K562 (cell line): Measurements from ENCODE around the gene C1orf21. TPM values are rescaled to one million over a fixed set of nuclear protein-coding genes. Genes with fewer than 3 reads are reported as not detected.

Experiments
- ATAC-seq: fragments of 200-7000 bp; cut with Tn5 transposase; 3 replicates; pipeline ENCODE4 v1.9.1; 2020; ENCODE audit warnings: moderate library complexity
- BruUV-seq: library from RNA; stranded (reverse); fragments of 400-500 nt; replicated peaks from 2 replicates; lab custom pipeline; 2021; lab: Mats Ljungman, UMichigan
- CTCF ChIA-PET: fragments of 300-600 bp; formaldehyde crosslinking; extraction: SDS; loops from one replicate; lab custom pipeline; 2021; ENCODE audit warnings: low intra/inter-chr PET ratio; lab: Yijun Ruan, JAX
- POLR2A ChIA-PET: fragments of 300-600, 350-650 bp; sonication (Branson Sonifier 250); formaldehyde crosslinking; extraction: SDS; loops from one replicate; lab custom pipeline; 2021; ENCODE audit warnings: antibody characterized with exemption, inconsistent platforms; lab: Yijun Ruan, JAX
- DNase-seq, 4 experiments: peaks; one replicate each; pipeline versions ENCODE4 v3.0.0 to v3.0.0-alpha.2; 2011 to 2018; ENCODE audit warnings: low spot score in 3 of 4, mixed read lengths in 3 of 4; ENCODE audit errors: extremely low read depth in 1 of 4
- FAIRE-seq: peaks from 2 replicates; lab custom pipeline; 2011; peaks lifted over from hg19 to GRCh38; lab: Jason Lieb, UNC
- H2AFZ ChIP-seq: 2 replicates; pipeline ENCODE4 v1.6.0; 2011; ENCODE audit warnings: low read depth, low read length, control low read depth, inconsistent platforms
- H3K27ac ChIP-seq: fragments of 200-600 bp; 3 replicates; pipeline ENCODE4 v1.8.0; 2011; ENCODE audit warnings: low read depth, mild to moderate bottlenecking, control low read depth, inconsistent platforms, low read length, moderate library complexity, mixed read lengths; ENCODE audit errors: extremely low read depth
- H3K27me3 ChIP-seq, 2 experiments: fragments of 300-600 bp in 1 of 2; 2 replicates in 1 of 2; 3 replicates in 1 of 2; pipeline versions ENCODE4 v1.6.0 to v1.8.0; 2011; ENCODE audit warnings: inconsistent platforms in 2 of 2, low read length in 2 of 2, mild to moderate bottlenecking in 1 of 2, mixed read lengths in 1 of 2, moderate library complexity in 1 of 2; ENCODE audit not compliant: control insufficient read depth in 2 of 2, insufficient read depth in 2 of 2
- H3K36me3 ChIP-seq: fragments of 300-600 bp; 3 replicates; pipeline ENCODE4 v1.8.0; 2011; ENCODE audit warnings: mild to moderate bottlenecking, low read length, inconsistent platforms; ENCODE audit not compliant: control insufficient read depth, insufficient read depth
- H3K4me1 ChIP-seq, 2 experiments: fragments of 200-600 bp in 1 of 2; replicated peaks in 1 of 2; 2 replicates in 1 of 2; 3 replicates in 1 of 2; pipeline versions ENCODE4 v1.5.1 to v1.8.0; 2011; ENCODE audit warnings: inconsistent platforms in 2 of 2, low read length in 2 of 2, mild to moderate bottlenecking in 1 of 2, mixed read lengths in 1 of 2, moderate library complexity in 1 of 2; ENCODE audit not compliant: control insufficient read depth in 2 of 2, insufficient read depth in 2 of 2
- H3K4me2 ChIP-seq: 2 replicates; pipeline ENCODE4 v1.6.1; 2011; ENCODE audit warnings: low read length, control low read depth, inconsistent platforms, mixed read lengths; ENCODE audit not compliant: insufficient read depth
- H3K4me3 ChIP-seq: fragments of 200-600 bp; sonication (generic), shearing (Covaris generic); 2 replicates; pipeline ENCODE4 v1.5.1; 2016; ENCODE audit warnings: control low read depth, inconsistent platforms
- H3K79me2 ChIP-seq: fragments of 200-600 bp; 3 replicates; pipeline ENCODE4 v1.8.0; 2011; ENCODE audit warnings: low read length, inconsistent platforms; ENCODE audit not compliant: control insufficient read depth, insufficient read depth
- H3K9ac ChIP-seq, 2 experiments: 2 replicates each; pipeline versions ENCODE4 v1.6.0 to v1.6.1; 2011; ENCODE audit warnings: low read depth in 2 of 2, low read length in 2 of 2, control low read depth in 1 of 2, inconsistent platforms in 1 of 2, mild to moderate bottlenecking in 1 of 2, mixed read lengths in 1 of 2; ENCODE audit not compliant: insufficient read depth in 1 of 2
- H3K9me1 ChIP-seq: one replicate; pipeline ENCODE4 v1.6.0; 2011; ENCODE audit warnings: inconsistent platforms, mild to moderate bottlenecking, low read length, moderate library complexity; ENCODE audit not compliant: control insufficient read depth, insufficient read depth
- H3K9me3 ChIP-seq: replicated peaks from 2 replicates; pipeline ENCODE4 v1.5.1; 2011; ENCODE audit warnings: low read depth, low read length, inconsistent platforms; ENCODE audit not compliant: control insufficient read depth, insufficient read depth
- H4K20me1 ChIP-seq: replicated peaks from 2 replicates; pipeline ENCODE4 v1.6.1; 2011; ENCODE audit warnings: low read length, inconsistent platforms, mixed read lengths; ENCODE audit not compliant: control insufficient read depth, insufficient read depth
- CREM ChIP-seq: IDR thresholded peaks from 2 replicates; pipeline ENCODE4 v1.6.1; 2014; ENCODE audit warnings: antibody characterized with exemption, low read depth
- GATA2 ChIP-seq: sonication (generic); formaldehyde crosslinking; IDR thresholded peaks from 2 replicates; pipeline ENCODE4 v1.4.0; 2020; ENCODE audit warnings: mild to moderate bottlenecking, missing genetic modification reagents
- GTF2A2 ChIP-seq: IDR thresholded peaks from 2 replicates; pipeline ENCODE4 v1.6.1; 2016; ENCODE audit warnings: mild to moderate bottlenecking, missing genetic modification characterization, missing compliant biosample characterization
- MYNN ChIP-seq, 2 experiments: sonication (generic); formaldehyde crosslinking in 1 of 2; IDR thresholded peaks; 2 replicates each; pipeline versions ENCODE4 v1.5.0 to v1.6.1; 2016 to 2020; ENCODE audit warnings: antibody characterized with exemption in 1 of 2, missing genetic modification reagents in 1 of 2
- PTBP1 ChIP-seq: fragments of 200-400 bp; formaldehyde crosslinking; IDR thresholded peaks from 2 replicates; pipeline ENCODE4 v1.6.1; 2017; ENCODE audit warnings: low read depth, low read length
- RAD51 ChIP-seq: fragments of 450-650 bp; IDR thresholded peaks from 2 replicates; pipeline ENCODE4 v1.7.1; 2016; ENCODE audit warnings: low read depth, mild to moderate bottlenecking, borderline replicate concordance
- SIN3A ChIP-seq, 2 experiments: fragments of 150-350 bp in 1 of 2; IDR thresholded peaks; 2 replicates each; pipeline ENCODE4 v1.6.1; 2011 to 2016; ENCODE audit warnings: borderline replicate concordance in 2 of 2, low read depth in 2 of 2, low read length in 2 of 2, mild to moderate bottlenecking in 2 of 2, moderate library complexity in 2 of 2; ENCODE audit not compliant: control insufficient read depth in 1 of 2
- SMARCC2 ChIP-seq: fragments of 450-650 bp; IDR thresholded peaks from 2 replicates; pipeline ENCODE4 v1.6.1; 2017; ENCODE audit warnings: antibody characterized with exemption, moderate library complexity, mild to moderate bottlenecking, low read depth
- SUPT5H ChIP-seq: fragments of 450-650 bp; IDR thresholded peaks from 2 replicates; pipeline ENCODE4 v1.6.1; 2016
- ZFP1 ChIP-seq: fragments of 450-650 bp; formaldehyde crosslinking; IDR thresholded peaks from 2 replicates; pipeline ENCODE4 v1.4.0; 2020; ENCODE audit warnings: mild to moderate bottlenecking, mixed read lengths
- ZNF124 ChIP-seq: sonication (generic); formaldehyde crosslinking; IDR thresholded peaks from 2 replicates; pipeline ENCODE4 v1.8.1; 2022; ENCODE audit warnings: missing genetic modification reagents
- ZNF431 ChIP-seq: sonication (generic); formaldehyde crosslinking; IDR thresholded peaks from 2 replicates; pipeline ENCODE4 v1.8.0; 2022; ENCODE audit warnings: mild to moderate bottlenecking, missing genetic modification reagents
- ZNF445 ChIP-seq: fragments of 250-450 bp; sonication (Bioruptor Pico); IDR thresholded peaks from 2 replicates; pipeline ENCODE4 v1.4.0; 2020; ENCODE audit warnings: low read depth, mild to moderate bottlenecking, moderate library complexity
- ZNF785 ChIP-seq: fragments of 250-450 bp; sonication (Bioruptor Pico); IDR thresholded peaks from 2 replicates; pipeline ENCODE4 v1.4.0; 2020; ENCODE audit warnings: mild to moderate bottlenecking
- ZSCAN29 ChIP-seq: fragments of 450-650 bp; IDR thresholded peaks from 2 replicates; pipeline ENCODE4 v1.6.1; 2017
- WGBS: fragments of 100-300 bp; shearing (Covaris generic); methylation state at CpG from one replicate; pipeline ENCODE4 v1.1.6; 2016; ENCODE audit warnings: low coverage, mixed read lengths; ENCODE audit not compliant: insufficient coverage; ENCODE audit errors: missing lambda C conversion rate; 5-methylcytosine and 5-hydroxymethylcytosine counted together
- in situ Hi-C: fragments of 300-500 bp; cut with MboI; formaldehyde crosslinking; loops from 4 replicates; pipeline ENCODE4 v1.15.0; 2018; ENCODE audit warnings: inconsistent platforms, mixed read lengths
- intact Hi-C: fragments of 100-400 bp; cut with micrococcal nuclease; formaldehyde crosslinking; loops from 2 replicates; pipeline ENCODE4 v1.14.2; 2022
- polyA plus RNA-seq, 8 experiments: library from polyadenylated mRNA; depleted of rRNA in 4 of 8; stranded (reverse) in 5 of 8; unstranded in 3 of 8; fragments of >200 nt; fragmentation: Nextera tagmentation in 2 of 8; fragmentation: Illumina TruSeq in 1 of 8; extraction: Ambion mirVana in 2 of 8; extraction: Trizol in 1 of 8; gene quantifications; 2 replicates each; pipeline versions ENCODE4 v1.2.1 to v1.2.3, GENCODE V29; 2011 to 2014; ENCODE audit warnings: inconsistent platforms in 1 of 8, missing spikeins in 1 of 8
- total RNA-seq, 7 experiments: library from RNA; depleted of rRNA in 6 of 7; stranded (reverse); fragments of >200 nt in 6 of 7; fragmentation: Illumina TruSeq in 2 of 7; extraction: Trizol in 2 of 7; gene quantifications; 2 replicates each; pipeline versions ENCODE4 v1.2.1 to v1.2.3, GENCODE V29; 2011 to 2021; ENCODE audit warnings: low replicate concordance in 1 of 7
- TF ChIP-seq, protein P1 (sequence below): fragments of 250-450 bp; sonication (Bioruptor Pico); IDR thresholded peaks from 2 replicates; pipeline ENCODE4 v1.8.0; 2022; ENCODE audit warnings: inconsistent platforms, mild to moderate bottlenecking, moderate library complexity, borderline replicate concordance

The C1orf21 gene
- total and polyA plus RNA-seq, 9 of the 15 experiments (the other 6 are each of a cell fraction or from before 2014, with no cell fraction given), result under 0.01 to 0.31 (median 0.07) TPM

DNA sequence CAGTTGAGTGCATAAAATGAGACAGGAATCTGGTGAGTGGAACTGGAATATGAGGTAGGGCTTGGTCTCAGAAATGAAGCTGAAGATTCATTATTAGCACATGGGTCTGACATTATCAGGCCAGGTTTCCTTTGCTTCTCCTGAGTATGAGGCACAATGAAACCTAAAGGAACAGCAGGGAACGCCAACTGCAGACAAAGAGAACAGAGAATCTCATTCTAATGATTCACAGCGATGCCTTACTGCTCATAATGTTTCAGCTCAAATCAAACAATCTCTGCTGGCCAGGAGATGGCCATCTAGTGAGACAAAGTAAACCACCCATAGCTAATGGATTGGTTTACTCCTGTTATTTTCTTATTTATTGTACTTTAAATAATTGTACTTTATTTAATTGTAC, 133.5 kb downstream of the C1orf21 start:
- no peak for FAIRE-seq

More for the DNA sequence above, 133.5 kb downstream of the C1orf21 start:
- no peaks in the 10 kb centered on the region for H3K4me1 ChIP-seq
- no peaks in the 10 kb centered on the region for H3K79me2 ChIP-seq
- no peaks in the 10 kb centered on the region for H3K9me3 ChIP-seq
- ChIA-PET POLR2A (interaction anchor here (1.1 kb wide), 1 partner anchor 28 kb away, joined by 3 read pairs; no protein-coding TSS in a partner anchor), CTCF (no interaction called here)
- no peak overlapping the region for H3K9ac ChIP-seq
- no peak overlapping the region for H3K4me2 ChIP-seq
- H3K4me3 ChIP-seq, result no peak overlapping the region
- in situ Hi-C loops, result no loop called here
- 3% methylated on average over 2 of the region's 2 CpGs for whole genome bisulfite sequencing
- H3K27me3 ChIP-seq, result no peaks in the 10 kb centered on the region; a peak in 1 of 5 replicates
- no peak overlapping the region for H2AFZ ChIP-seq
- H3K36me3 ChIP-seq, result no peaks in the 10 kb centered on the region
- H4K20me1 ChIP-seq, result no peaks in the 10 kb centered on the region
- no peaks in the 10 kb centered on the region for H3K9me1 ChIP-seq
- TF ChIP-seq SIN3A (IDR thresholded peaks at IDR 0.05; ENCODE audit: borderline replicate concordance in 2 of 2, control insufficient read depth in 1 of 2, low read depth in 2 of 2, low read length in 2 of 2) (no peak), ZFP1 (CRISPR knock-in tag) (no peak), GTF2A2 (tag) (no peak), PTBP1 (no peak), RAD51 (no peak), ZNF785 (CRISPR knock-in tag) (no peak), ZNF431 (CRISPR knock-in tag) (no peak), CREM (no peak), ZNF124 (CRISPR knock-in tag) (no peak), SMARCC2 (no peak), SUPT5H (no peak), ZSCAN29 (no peak), ZNF445 (CRISPR knock-in tag) (no peak), MYNN (IDR thresholded peaks at IDR 0.05) (no peak), MYNN (CRISPR knock-in tag; IDR thresholded peaks at IDR 0.05) (no peak), GATA2 (no peak)
- TF ChIP-seq, protein P1, sequence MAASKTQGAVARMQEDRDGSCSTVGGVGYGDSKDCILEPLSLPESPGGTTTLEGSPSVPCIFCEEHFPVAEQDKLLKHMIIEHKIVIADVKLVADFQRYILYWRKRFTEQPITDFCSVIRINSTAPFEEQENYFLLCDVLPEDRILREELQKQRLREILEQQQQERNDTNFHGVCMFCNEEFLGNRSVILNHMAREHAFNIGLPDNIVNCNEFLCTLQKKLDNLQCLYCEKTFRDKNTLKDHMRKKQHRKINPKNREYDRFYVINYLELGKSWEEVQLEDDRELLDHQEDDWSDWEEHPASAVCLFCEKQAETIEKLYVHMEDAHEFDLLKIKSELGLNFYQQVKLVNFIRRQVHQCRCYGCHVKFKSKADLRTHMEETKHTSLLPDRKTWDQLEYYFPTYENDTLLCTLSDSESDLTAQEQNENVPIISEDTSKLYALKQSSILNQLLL (CRISPR knock-in tag), result no peak
- H3K27ac ChIP-seq, result no peak overlapping the region
- DNase-seq (no peak), ATAC-seq (no peak)
- intact Hi-C loops, result no loop called here
- no TSS peak for BruUV-seq
